ENCODE results near the gene RAMP2. TPM values are rescaled to one million over a fixed set of nuclear protein-coding genes. Genes with fewer than 3 reads are reported as not detected.

Gene RAMP2
- total RNA-seq, 1 donor from 2014 or later: 27.3 TPM

DNA sequence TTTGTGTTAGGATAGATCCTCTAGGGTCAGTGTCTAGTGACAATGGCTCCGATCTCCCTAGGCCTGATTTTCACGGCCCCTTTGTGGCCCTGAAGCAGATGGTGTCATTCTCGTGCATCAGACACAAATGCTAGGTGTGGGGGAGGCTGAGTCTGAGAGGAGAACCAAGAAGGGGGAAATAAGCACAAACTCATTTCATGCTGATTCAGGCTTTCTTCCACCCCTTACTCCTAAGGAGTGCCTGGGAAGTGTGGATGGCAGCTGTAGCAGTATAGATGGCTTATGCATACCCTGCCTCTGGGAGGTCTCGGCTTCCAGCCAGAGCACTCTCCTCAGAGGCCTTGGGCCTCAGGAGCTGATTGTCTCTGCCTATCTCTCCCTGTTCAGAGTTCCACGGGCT lies 17.5 kb downstream of the RAMP2 start:
- DNase-seq (ENCODE audit: extremely low spot score in 2 of 2): no peak
- Histone ChIP-seq H3K4me1 (peaks cover 26% of the 10 kb centered on the region), H3K27me3 (no peaks in the 10 kb centered on the region), H3K36me3 (peaks cover 0 to 31% of the 10 kb centered on the region in 2 donors), H3K4me3 (no peak overlapping the region), H3K27ac (no peak overlapping the region), H3K9me3 (no peaks in the 10 kb centered on the region)
- intact Hi-C loops (cut with DNase I): no loop called here
- no peak for TF ChIP-seq POLR2AphosphoS5 (IDR thresholded peaks at IDR 0.05; ENCODE audit: insufficient read depth in 1 of 2, low read depth in 1 of 2)
- TF ChIP-seq CTCF (IDR thresholded peaks at IDR 0.05): no peak
- no peak for TF ChIP-seq POLR2A (IDR thresholded peaks at IDR 0.05)

DNA sequence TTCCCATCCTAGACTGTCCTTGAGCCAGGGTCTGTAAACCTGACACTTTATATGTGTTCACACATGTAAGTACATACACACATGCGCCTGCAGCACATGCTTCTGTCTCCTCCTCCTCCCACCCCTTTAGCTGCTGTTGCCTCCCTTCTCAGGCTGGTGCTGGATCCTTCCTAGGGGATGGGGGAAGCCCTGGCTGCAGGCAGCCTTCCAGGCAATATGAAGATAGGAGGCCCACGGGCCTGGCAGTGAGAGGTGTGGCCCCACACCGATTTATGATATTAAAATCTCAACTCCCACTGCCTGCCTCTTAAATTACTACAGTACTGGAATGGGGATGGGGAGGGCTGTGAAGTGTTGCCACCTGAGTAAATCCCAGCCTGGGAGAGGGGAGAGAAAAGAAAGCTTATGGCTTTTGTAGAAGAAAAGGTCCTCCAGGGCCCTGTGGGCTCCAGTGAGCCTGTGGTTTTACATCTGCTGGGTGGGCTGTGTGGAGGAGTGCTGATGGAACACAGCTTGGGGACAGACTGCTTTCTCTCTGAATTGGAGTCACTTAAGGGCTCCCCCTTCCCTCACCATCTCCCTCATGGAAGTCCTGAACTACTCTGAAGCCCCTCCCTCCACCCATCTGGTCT lies 18.4 kb downstream of the RAMP2 start:
- no peak overlapping the region for H3K27ac ChIP-seq

DNA sequence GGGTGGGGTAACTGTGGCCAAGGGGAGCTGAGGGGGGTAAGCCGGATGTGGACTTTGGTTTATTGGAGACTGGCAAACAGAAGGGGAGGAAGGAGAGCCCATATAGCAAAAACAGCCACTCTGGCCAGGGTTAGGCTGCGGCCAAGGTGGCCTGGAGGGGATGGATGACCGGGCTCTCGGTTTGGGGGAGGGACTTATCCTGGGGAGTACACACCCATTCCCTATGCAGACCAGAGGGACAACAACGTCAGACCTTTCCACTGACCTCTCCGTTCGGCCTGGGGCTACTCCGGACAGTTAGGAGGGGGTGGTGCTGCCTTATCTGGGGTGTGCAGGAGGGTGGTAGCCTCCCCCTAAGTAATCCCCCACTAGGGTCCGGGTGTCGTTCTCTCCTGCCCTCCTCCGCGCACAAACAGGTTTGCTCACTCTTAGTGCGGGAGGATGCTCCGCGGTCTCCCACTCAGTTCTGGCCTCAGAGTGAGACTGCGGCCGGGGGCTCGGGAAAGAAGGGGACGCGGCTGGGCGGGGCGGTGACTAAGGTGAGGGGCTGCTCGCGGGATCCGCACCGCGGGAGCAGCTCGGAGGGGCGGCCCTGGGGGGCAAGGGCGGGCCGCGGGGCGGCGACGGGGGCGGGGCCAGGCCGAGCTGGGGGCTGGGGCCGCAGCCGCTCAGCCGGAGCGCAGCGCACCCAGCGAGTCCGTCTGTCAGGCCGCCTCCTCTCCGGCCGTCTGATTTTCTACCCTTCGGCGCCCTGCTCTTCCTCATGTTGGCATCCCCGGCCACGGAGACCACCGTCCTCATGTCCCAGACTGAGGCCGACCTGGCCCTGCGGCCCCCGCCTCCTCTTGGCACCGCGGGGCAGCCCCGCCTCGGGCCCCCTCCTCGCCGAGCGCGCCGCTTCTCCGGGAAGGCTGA lies 19.2 kb downstream of the RAMP2 start, which contains the start of gene WNK4:
Gene WNK4 (plus strand): TSS at position 675 of the 915 bp plus-strand sequence. CDS start 89 bp downstream, at position 764.
- intact Hi-C loops (cut with DNase I): no loop called here
- peaks cover 0 to 31% of the 10 kb centered on the region in 2 donors for H3K36me3 ChIP-seq
- DNase-seq (ENCODE audit: extremely low spot score in 2 of 2): no peak
- H3K9me3 ChIP-seq: no peaks in the 10 kb centered on the region
- peak within 1 kb of the TSS; percentile 37 to 45 for H3K4me3 ChIP-seq
- H3K27ac ChIP-seq: peak within 1 kb of the TSS; percentile 57
- peaks cover 3% of the 10 kb centered on the region for H3K27me3 ChIP-seq
- TF ChIP-seq CTCF (IDR thresholded peaks at IDR 0.05) (no peak), POLR2AphosphoS5 (IDR thresholded peaks at IDR 0.05; ENCODE audit: insufficient read depth in 1 of 2, low read depth in 1 of 2) (peak in 1 of 2 donors; percentile 25), POLR2A (IDR thresholded peaks at IDR 0.05) (no peak)
- H3K4me1 ChIP-seq: peaks cover 19% of the 10 kb centered on the region

More for the DNA sequence above, 18.4 kb downstream of the RAMP2 start:
- intact Hi-C loops (cut with DNase I): no loop called here
- no peak for DNase-seq (ENCODE audit: extremely low spot score in 2 of 2)
- H3K4me3 ChIP-seq: no peak overlapping the region
- H3K9me3 ChIP-seq: no peaks in the 10 kb centered on the region
- no peak for TF ChIP-seq POLR2A (IDR thresholded peaks at IDR 0.05)
- no peak for TF ChIP-seq CTCF (IDR thresholded peaks at IDR 0.05)
- no peak for TF ChIP-seq POLR2AphosphoS5 (IDR thresholded peaks at IDR 0.05; ENCODE audit: insufficient read depth in 1 of 2, low read depth in 1 of 2)
- H3K36me3 ChIP-seq: peaks cover 0 to 31% of the 10 kb centered on the region in 2 donors
- H3K4me1 ChIP-seq: peaks cover 19% of the 10 kb centered on the region
- H3K27me3 ChIP-seq: no peaks in the 10 kb centered on the region

DNA sequence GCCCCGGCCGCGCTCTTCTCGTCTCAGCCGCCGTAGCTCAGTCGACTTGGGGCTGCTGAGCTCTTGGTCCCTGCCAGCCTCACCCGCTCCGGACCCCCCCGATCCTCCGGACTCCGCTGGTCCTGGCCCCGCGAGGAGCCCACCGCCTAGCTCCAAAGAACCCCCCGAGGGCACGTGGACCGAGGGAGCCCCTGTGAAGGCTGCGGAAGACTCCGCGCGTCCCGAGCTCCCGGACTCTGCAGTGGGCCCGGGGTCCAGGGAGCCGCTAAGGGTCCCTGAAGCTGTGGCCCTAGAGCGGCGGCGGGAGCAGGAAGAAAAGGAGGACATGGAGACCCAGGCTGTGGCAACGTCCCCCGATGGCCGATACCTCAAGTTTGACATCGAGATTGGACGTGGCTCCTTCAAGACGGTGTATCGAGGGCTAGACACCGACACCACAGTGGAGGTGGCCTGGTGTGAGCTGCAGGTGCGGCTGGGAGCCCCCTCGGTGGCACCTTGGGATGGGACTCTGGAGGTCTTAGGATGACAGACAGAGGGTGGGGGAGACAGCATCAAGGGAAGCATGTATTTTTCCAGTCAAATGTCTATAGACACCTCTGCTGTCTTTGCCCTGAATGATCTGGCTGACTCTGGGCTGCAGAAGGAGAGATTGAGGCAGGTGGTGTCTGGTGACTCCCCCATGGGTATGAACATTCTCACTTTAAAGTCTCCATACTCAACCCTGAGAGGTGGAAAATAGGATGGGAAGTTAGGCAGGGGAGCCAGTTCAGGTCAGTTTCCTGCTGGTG lies 20.0 kb downstream of the RAMP2 start:
- peaks cover 19% of the 10 kb centered on the region for H3K4me1 ChIP-seq
- peaks cover 4% of the 10 kb centered on the region for H3K27me3 ChIP-seq

More for the DNA sequence above, 20.0 kb downstream of the RAMP2 start:
- no peak for DNase-seq (ENCODE audit: extremely low spot score in 2 of 2)
- intact Hi-C loops (cut with DNase I): no loop called here
- no peak for TF ChIP-seq POLR2A (IDR thresholded peaks at IDR 0.05)
- TF ChIP-seq POLR2AphosphoS5 (IDR thresholded peaks at IDR 0.05; ENCODE audit: insufficient read depth in 1 of 2, low read depth in 1 of 2): peak in 1 of 2 donors; percentile 6
- no peak overlapping the region for H3K27ac ChIP-seq
- H3K4me3 ChIP-seq: peak overlapping the region; percentile 37 to 45
- H3K9me3 ChIP-seq: no peaks in the 10 kb centered on the region
- H3K36me3 ChIP-seq: peaks cover 0 to 22% of the 10 kb centered on the region in 2 donors

Measured in vagina (tissue), 2 donors.